ENCODE results near the gene CASQ1. TPM values are rescaled to one million over a fixed set of nuclear protein-coding genes. Genes with fewer than 3 reads are reported as not detected.

CASQ1 gene
- total RNA-seq, 1 donor from 2014 or later = 0.41 TPM

DNA sequence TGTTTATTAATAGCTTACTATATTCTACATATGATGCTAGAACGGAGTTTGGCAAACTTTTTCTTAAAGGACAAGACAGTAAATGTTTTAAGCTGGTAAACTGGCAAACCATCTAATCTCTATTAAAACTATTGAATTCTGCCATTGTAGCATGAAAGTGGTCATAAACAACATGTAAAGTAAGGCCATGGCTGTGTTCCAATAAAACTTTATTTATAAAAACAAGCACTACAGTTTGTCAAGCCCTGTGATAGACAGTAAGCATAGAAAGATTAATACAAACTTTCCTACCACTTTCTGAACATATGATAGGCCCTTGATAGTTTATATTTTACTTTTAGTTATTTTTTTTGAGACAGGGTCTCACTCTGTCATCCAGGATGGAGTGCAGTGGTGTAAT lies 37.2 kb downstream of the CASQ1 start:
- no peak for ATAC-seq
- H3K36me3 ChIP-seq = peaks cover 98% of the 10 kb centered on the region

DNA sequence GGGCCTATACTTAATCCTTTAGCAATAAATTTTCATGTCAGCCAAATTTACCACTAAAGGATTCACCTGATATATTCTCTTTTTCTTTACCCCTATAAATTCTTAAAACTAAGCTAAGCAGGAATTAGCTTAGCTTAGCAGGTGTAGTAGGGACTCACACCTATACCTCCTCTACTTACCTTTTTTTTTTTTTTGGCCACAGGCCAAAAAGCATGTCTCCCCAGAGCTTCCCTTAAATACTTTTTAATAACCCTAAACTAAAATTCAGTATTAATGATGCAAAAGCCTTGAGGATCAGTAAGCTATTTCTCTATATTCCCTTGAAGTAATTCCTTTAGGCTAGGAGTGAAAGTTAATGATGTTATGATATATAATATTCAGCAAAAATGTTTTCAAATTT lies 38.1 kb downstream of the CASQ1 start:
- intact Hi-C loops (cut with DNase I) = no loop called here
- Histone ChIP-seq H3K27me3 (no peaks in the 10 kb centered on the region), H3K36me3 (peaks cover 94% of the 10 kb centered on the region), H3K9me3 (no peaks in the 10 kb centered on the region), H3K27ac (no peak overlapping the region), H3K4me3 (no peak overlapping the region), H3K4me1 (no peaks in the 10 kb centered on the region)
- no peak for DNase-seq
- ATAC-seq = no peak
- no peak for TF ChIP-seq CTCF (IDR thresholded peaks at IDR 0.05)

More for the DNA sequence above, 37.2 kb downstream of the CASQ1 start:
- intact Hi-C loops (cut with DNase I) = no loop called here
- no peak overlapping the region for H3K27ac ChIP-seq
- H3K27me3 ChIP-seq = no peaks in the 10 kb centered on the region
- no peaks in the 10 kb centered on the region for H3K4me1 ChIP-seq
- no peak overlapping the region for H3K4me3 ChIP-seq
- H3K9me3 ChIP-seq = no peaks in the 10 kb centered on the region
- no peak for TF ChIP-seq CTCF (IDR thresholded peaks at IDR 0.05)
- DNase-seq = no peak

- H3K9me3 ChIP-seq = no peaks in the 10 kb centered on the region
- H3K36me3 ChIP-seq = peaks cover 89% of the 10 kb centered on the region
- no peak overlapping the region for H3K4me3 ChIP-seq
- DNase-seq (no peak), ATAC-seq (no peak)
- TF ChIP-seq CTCF (IDR thresholded peaks at IDR 0.05) = no peak
- H3K27ac ChIP-seq = no peak overlapping the region
- intact Hi-C loops (cut with DNase I) = no loop called here
- H3K27me3 ChIP-seq = no peaks in the 10 kb centered on the region
- H3K4me1 ChIP-seq = no peaks in the 10 kb centered on the region
Observed at GRCh38 chr1:160232911-160233310, 42.5 kb downstream of the CASQ1 start.

DNA sequence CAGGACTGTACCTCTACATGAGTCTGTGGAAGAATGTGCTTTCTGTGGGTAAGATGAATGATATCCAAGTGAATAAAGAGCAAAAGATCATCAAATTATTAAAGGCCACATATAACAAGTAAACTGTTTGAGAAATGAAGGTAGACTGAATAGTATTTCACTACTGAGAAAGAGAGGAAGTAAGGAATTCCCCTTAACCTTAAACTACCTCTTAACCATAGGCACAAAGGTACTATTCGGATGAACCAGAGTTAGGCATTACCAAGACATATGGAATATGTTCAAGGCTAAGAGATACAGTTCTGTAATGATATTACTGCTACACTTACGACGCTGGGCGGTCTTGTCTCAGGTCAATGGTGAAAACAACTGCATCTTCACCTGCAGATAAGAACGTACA lies 46.4 kb downstream of the CASQ1 start:
- Histone ChIP-seq H3K27me3 (no peaks in the 10 kb centered on the region), H3K9me3 (no peaks in the 10 kb centered on the region), H3K4me3 (no peak overlapping the region), H3K27ac (no peak overlapping the region), H3K36me3 (peaks cover 89% of the 10 kb centered on the region), H3K4me1 (no peaks in the 10 kb centered on the region)
- no peak for DNase-seq
- TF ChIP-seq CTCF (IDR thresholded peaks at IDR 0.05) = no peak
- ATAC-seq = no peak
- intact Hi-C loops (cut with DNase I) = no loop called here

- no peak overlapping the region for H3K4me3 ChIP-seq
- no peaks in the 10 kb centered on the region for H3K4me1 ChIP-seq
- no peak overlapping the region for H3K27ac ChIP-seq
- no peak for DNase-seq
- no peak for TF ChIP-seq CTCF (IDR thresholded peaks at IDR 0.05)
- H3K27me3 ChIP-seq = no peaks in the 10 kb centered on the region
- intact Hi-C loops (cut with DNase I) = no loop called here
- H3K36me3 ChIP-seq = peaks cover 88% of the 10 kb centered on the region
- H3K9me3 ChIP-seq = no peaks in the 10 kb centered on the region
- no peak for ATAC-seq
Observed at GRCh38 chr1:160237558-160237957, 47.2 kb downstream of the CASQ1 start.

DNA sequence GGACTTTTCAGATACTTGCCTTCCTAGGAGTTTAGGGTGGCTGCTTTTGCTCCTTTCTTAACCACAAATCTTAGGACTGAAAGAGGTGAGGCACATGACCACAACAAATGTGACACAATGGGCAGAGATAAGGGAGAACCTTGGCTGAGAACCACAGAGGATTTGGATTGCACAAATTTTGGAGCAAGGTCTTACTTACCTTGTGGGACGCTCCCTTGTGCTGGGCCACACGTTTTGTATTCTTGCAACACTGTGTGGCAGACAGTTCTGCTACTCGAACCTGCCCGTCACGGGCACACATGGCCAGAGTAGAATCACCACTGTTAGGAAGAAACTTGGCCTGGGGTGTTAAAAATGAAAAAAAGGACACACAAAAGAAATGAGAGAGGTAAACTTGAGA lies 48.0 kb downstream of the CASQ1 start:
- Histone ChIP-seq H3K27ac (no peak overlapping the region), H3K4me1 (no peaks in the 10 kb centered on the region), H3K4me3 (no peak overlapping the region), H3K9me3 (no peaks in the 10 kb centered on the region), H3K27me3 (no peaks in the 10 kb centered on the region), H3K36me3 (peaks cover 91% of the 10 kb centered on the region)
- intact Hi-C loops (cut with DNase I) = no loop called here
- TF ChIP-seq CTCF (IDR thresholded peaks at IDR 0.05) = no peak
- ATAC-seq = no peak
- DNase-seq = no peak

Data from upper lobe of right lung (tissue), 1 donor.